ENCODE results near the gene SOX8. TPM values are rescaled to one million over a fixed set of nuclear protein-coding genes. Genes with fewer than 3 reads are reported as not detected.

SOX8 gene
- polyA plus RNA-seq, 3 donors: not detected

DNA sequence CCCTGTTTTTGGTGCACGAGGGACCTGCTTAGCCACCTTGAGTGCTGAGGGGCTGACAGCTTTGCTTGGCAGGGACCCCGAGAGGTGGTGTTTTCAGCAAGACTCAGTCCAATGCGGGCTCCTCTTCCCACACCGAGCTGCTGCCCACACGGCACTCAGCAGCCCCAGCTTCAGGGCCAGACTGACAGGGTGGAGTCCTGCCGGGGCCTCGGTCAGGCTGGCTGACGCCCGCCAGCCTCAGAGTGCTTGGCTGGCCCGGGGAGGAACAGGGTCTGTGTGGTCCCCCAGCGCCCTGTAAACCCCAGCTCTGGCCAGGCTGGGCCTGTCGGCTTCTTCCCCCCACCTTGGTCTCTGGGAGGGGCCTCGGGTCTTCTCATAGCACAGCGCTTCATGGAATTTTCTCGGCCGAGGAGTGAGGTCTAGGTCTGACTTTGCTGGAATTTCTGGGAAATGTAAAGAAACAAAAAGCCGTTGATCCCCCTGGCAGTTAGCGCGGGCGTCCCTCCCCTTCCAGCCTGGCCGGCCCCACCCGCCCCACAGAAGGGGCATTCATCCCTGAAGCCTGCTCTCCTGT lies 2.6 kb downstream of the SOX8 start:
- intact Hi-C loops (cut with micrococcal nuclease): no loop called here
- peaks cover 17 to 36% of the 10 kb centered on the region in 2 donors for H3K27me3 ChIP-seq (ENCODE audit: control insufficient read depth in 2 of 2, insufficient read depth in 2 of 2, low read length in 2 of 2)
- H3K27me3 Mint-ChIP-seq (ENCODE audit: low read depth in 3 of 3): peaks cover 24 to 52% (median 36%) of the 10 kb centered on the region in 3 donors
- H3K9ac ChIP-seq (ENCODE audit: insufficient read depth, low read length, poor library complexity, severe bottlenecking): no peak overlapping the region
- H4K20me1 ChIP-seq (ENCODE audit: insufficient read depth, low read length): no peaks in the 10 kb centered on the region
- H3K27ac Mint-ChIP-seq: no peak overlapping the region
- H3K4me1 Mint-ChIP-seq: peaks cover 2% of the 10 kb centered on the region
- TF ChIP-seq, protein P1, sequence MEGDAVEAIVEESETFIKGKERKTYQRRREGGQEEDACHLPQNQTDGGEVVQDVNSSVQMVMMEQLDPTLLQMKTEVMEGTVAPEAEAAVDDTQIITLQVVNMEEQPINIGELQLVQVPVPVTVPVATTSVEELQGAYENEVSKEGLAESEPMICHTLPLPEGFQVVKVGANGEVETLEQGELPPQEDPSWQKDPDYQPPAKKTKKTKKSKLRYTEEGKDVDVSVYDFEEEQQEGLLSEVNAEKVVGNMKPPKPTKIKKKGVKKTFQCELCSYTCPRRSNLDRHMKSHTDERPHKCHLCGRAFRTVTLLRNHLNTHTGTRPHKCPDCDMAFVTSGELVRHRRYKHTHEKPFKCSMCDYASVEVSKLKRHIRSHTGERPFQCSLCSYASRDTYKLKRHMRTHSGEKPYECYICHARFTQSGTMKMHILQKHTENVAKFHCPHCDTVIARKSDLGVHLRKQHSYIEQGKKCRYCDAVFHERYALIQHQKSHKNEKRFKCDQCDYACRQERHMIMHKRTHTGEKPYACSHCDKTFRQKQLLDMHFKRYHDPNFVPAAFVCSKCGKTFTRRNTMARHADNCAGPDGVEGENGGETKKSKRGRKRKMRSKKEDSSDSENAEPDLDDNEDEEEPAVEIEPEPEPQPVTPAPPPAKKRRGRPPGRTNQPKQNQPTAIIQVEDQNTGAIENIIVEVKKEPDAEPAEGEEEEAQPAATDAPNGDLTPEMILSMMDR (IDR thresholded peaks at IDR 0.05): no peak
- no peaks in the 10 kb centered on the region for H3K79me2 ChIP-seq (ENCODE audit: insufficient read depth, low read length)
- H3K4me3 Mint-ChIP-seq: no peak overlapping the region
- H3K9me3 ChIP-seq (replicated peaks in 1 of 2; ENCODE audit: control insufficient read depth in 1 of 2, insufficient read depth in 1 of 2, low read length in 2 of 2): no peaks in the 10 kb centered on the region
- H3K9me3 Mint-ChIP-seq: peaks cover 0 to 9% (median 0%) of the 10 kb centered on the region in 7 donors
- H3K4me2 ChIP-seq (replicated peaks; ENCODE audit: extremely low read depth, low read length, poor library complexity, severe bottlenecking): no peak overlapping the region
- no peak overlapping the region for H3K27ac ChIP-seq (ENCODE audit: low read depth in 1 of 2, low read length in 2 of 2)
- H3K36me3 ChIP-seq (replicated peaks in 1 of 2; ENCODE audit: control insufficient read depth in 1 of 2, insufficient read depth in 2 of 2, low read length in 2 of 2): no peaks in the 10 kb centered on the region
- H3K36me3 Mint-ChIP-seq: no peaks in the 10 kb centered on the region
- WGBS (ENCODE audit: insufficient coverage): 97% methylated on average over 12 of the region's 22 CpGs
- no peaks in the 10 kb centered on the region for H3K4me1 ChIP-seq (ENCODE audit: control insufficient read depth in 1 of 2, insufficient read depth in 2 of 2, low read length in 2 of 2)
- no peak overlapping the region for H3K4me3 ChIP-seq (replicated peaks in 1 of 3; ENCODE audit: low read depth in 2 of 3, low read length in 3 of 3)
- H2AFZ ChIP-seq (ENCODE audit: insufficient read depth, low read depth, low read length, poor library complexity, severe bottlenecking): no peak overlapping the region
- no peak for DNase-seq

DNA sequence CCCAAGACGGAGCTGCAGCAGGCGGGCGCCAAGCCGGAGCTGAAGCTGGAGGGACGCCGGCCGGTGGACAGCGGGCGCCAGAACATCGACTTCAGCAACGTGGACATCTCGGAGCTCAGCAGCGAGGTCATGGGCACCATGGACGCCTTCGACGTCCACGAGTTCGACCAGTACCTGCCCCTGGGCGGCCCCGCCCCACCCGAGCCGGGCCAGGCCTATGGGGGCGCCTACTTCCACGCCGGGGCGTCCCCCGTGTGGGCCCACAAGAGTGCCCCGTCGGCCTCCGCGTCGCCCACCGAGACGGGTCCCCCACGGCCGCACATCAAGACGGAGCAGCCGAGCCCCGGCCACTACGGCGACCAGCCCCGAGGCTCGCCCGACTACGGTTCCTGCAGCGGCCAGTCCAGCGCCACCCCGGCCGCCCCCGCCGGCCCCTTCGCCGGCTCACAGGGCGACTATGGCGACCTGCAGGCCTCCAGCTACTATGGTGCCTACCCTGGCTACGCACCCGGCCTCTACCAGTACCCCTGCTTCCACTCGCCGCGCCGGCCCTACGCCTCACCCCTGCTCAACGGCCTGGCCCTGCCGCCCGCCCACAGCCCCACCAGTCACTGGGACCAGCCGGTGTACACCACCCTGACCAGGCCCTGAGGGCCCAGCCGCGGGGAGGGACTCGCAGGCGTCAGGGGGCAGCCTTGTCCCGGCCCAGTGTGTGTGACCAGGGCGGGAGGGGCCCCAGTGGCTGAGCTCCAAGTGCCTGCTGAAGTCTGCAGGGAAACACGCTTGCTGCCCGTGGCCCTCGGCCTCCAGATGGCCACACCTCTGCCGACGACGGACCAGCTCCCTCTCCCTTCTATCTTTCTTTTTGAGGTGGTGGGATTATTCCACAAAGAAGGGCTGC lies 3.4 kb downstream of the SOX8 start:
- Histone ChIP-seq H3K4me3 (replicated peaks in 1 of 3; ENCODE audit: low read depth in 2 of 3, low read length in 3 of 3) (no peak overlapping the region), H3K27me3 (ENCODE audit: control insufficient read depth in 2 of 2, insufficient read depth in 2 of 2, low read length in 2 of 2) (peaks cover 11 to 28% of the 10 kb centered on the region in 2 donors), H3K9me3 (replicated peaks in 1 of 2; ENCODE audit: control insufficient read depth in 1 of 2, insufficient read depth in 1 of 2, low read length in 2 of 2) (no peaks in the 10 kb centered on the region), H4K20me1 (ENCODE audit: insufficient read depth, low read length) (no peaks in the 10 kb centered on the region), H3K9ac (ENCODE audit: insufficient read depth, low read length, poor library complexity, severe bottlenecking) (no peak overlapping the region), H2AFZ (ENCODE audit: insufficient read depth, low read depth, low read length, poor library complexity, severe bottlenecking) (no peak overlapping the region), H3K36me3 (replicated peaks in 1 of 2; ENCODE audit: control insufficient read depth in 1 of 2, insufficient read depth in 2 of 2, low read length in 2 of 2) (no peaks in the 10 kb centered on the region), H3K4me1 (ENCODE audit: control insufficient read depth in 1 of 2, insufficient read depth in 2 of 2, low read length in 2 of 2) (no peaks in the 10 kb centered on the region), H3K4me2 (replicated peaks; ENCODE audit: extremely low read depth, low read length, poor library complexity, severe bottlenecking) (no peak overlapping the region), H3K79me2 (ENCODE audit: insufficient read depth, low read length) (no peaks in the 10 kb centered on the region), H3K27ac (ENCODE audit: low read depth in 1 of 2, low read length in 2 of 2) (no peak overlapping the region)
- TF ChIP-seq, protein P1 (IDR thresholded peaks at IDR 0.05): no peak
- Mint-ChIP-seq H3K36me3 (no peaks in the 10 kb centered on the region), H3K4me3 (no peak overlapping the region), H3K27me3 (ENCODE audit: low read depth in 3 of 3) (peaks cover 17 to 48% (median 29%) of the 10 kb centered on the region in 3 donors), H3K9me3 (peaks cover 0 to 9% (median 0%) of the 10 kb centered on the region in 7 donors), H3K27ac (no peak overlapping the region), H3K4me1 (peaks cover 2% of the 10 kb centered on the region)
- DNase-seq: no peak
- intact Hi-C loops (cut with micrococcal nuclease): no loop called here
- 97% methylated on average over 74 of the region's 78 CpGs for WGBS (ENCODE audit: insufficient coverage)
